Measurements from ENCODE around the gene SLAMF6. TPM values are rescaled to one million over a fixed set of nuclear protein-coding genes. Genes with fewer than 3 reads are reported as not detected.

SLAMF6 gene
- total RNA-seq, 1 experiment from 2014 or later = not detected

DNA sequence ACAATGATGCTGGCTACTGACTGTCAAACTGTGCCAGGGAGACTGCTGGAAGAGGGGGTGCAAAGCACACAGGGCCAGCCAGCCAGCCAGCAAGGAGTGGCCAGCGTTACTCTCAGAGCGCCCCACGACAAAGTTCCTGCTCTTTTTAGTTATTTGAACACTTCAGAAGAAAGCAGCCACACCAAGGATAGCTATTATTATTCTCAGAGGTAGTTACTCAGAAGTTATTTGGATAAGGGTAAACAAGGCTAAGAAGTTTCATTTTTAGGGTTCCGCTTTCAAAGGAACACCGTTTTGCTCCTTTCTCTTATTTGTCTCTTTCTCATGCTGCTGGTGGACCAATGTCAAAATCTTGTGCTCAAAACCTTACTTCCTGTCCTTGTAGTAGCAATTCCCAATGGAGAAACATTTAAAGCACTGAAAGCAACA lies 62.8 kb downstream of the SLAMF6 start:
- Histone ChIP-seq H3K27me3 (replicated peaks; ENCODE audit: insufficient read depth, low read depth, low read length, poor library complexity) (no peaks in the 10 kb centered on the region), H3K9me3 (ENCODE audit: low read depth, low read length, poor library complexity, severe bottlenecking) (no peaks in the 10 kb centered on the region), H3K4me3 (ENCODE audit: low read depth, low read length, poor library complexity, severe bottlenecking) (no peak overlapping the region), H3K27ac (ENCODE audit: low read depth, low read length, poor library complexity, severe bottlenecking) (no peak overlapping the region), H3K4me1 (ENCODE audit: insufficient read depth, low read length, poor library complexity, severe bottlenecking) (no peaks in the 10 kb centered on the region), H3K36me3 (ENCODE audit: insufficient read depth, low read length, poor library complexity, severe bottlenecking) (no peaks in the 10 kb centered on the region)
- DNase-seq (ENCODE audit: low spot score) = no peak
- POLR2A ChIA-PET (ENCODE audit: low non-redundant PET) = no interaction called here
- no TSS peak for BruUV-seq (replicated peaks)
- TF ChIP-seq, protein P1, sequence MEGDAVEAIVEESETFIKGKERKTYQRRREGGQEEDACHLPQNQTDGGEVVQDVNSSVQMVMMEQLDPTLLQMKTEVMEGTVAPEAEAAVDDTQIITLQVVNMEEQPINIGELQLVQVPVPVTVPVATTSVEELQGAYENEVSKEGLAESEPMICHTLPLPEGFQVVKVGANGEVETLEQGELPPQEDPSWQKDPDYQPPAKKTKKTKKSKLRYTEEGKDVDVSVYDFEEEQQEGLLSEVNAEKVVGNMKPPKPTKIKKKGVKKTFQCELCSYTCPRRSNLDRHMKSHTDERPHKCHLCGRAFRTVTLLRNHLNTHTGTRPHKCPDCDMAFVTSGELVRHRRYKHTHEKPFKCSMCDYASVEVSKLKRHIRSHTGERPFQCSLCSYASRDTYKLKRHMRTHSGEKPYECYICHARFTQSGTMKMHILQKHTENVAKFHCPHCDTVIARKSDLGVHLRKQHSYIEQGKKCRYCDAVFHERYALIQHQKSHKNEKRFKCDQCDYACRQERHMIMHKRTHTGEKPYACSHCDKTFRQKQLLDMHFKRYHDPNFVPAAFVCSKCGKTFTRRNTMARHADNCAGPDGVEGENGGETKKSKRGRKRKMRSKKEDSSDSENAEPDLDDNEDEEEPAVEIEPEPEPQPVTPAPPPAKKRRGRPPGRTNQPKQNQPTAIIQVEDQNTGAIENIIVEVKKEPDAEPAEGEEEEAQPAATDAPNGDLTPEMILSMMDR (conservative IDR thresholded peaks at IDR 0.05; ENCODE audit: low read depth, low read length) = no peak
- TF ChIP-seq EZH2 (IDR thresholded peaks at IDR 0.05; ENCODE audit: borderline replicate concordance, low read depth, low read length, poor library complexity, severe bottlenecking) = no peak
- intact Hi-C loops (cut with micrococcal nuclease; ENCODE audit: unreplicated experiment) = no loop called here
- CTCF ChIA-PET = no interaction called here

GRCh38 chr1:160459687-160460086 lies 63.4 kb downstream of the SLAMF6 start:
- Histone ChIP-seq H3K36me3 (ENCODE audit: insufficient read depth, low read length, poor library complexity, severe bottlenecking) (no peaks in the 10 kb centered on the region), H3K27me3 (replicated peaks; ENCODE audit: insufficient read depth, low read depth, low read length, poor library complexity) (no peaks in the 10 kb centered on the region), H3K27ac (ENCODE audit: low read depth, low read length, poor library complexity, severe bottlenecking) (no peak overlapping the region), H3K4me3 (ENCODE audit: low read depth, low read length, poor library complexity, severe bottlenecking) (no peak overlapping the region), H3K9me3 (ENCODE audit: low read depth, low read length, poor library complexity, severe bottlenecking) (no peaks in the 10 kb centered on the region), H3K4me1 (ENCODE audit: insufficient read depth, low read length, poor library complexity, severe bottlenecking) (no peaks in the 10 kb centered on the region)
- DNase-seq (ENCODE audit: low spot score) = no peak
- intact Hi-C loops (cut with micrococcal nuclease; ENCODE audit: unreplicated experiment) = no loop called here
- ChIA-PET POLR2A (ENCODE audit: low non-redundant PET) (no interaction called here), CTCF (no interaction called here)
- TF ChIP-seq, protein P1 (conservative IDR thresholded peaks at IDR 0.05; ENCODE audit: low read depth, low read length) = no peak
- TF ChIP-seq EZH2 (IDR thresholded peaks at IDR 0.05; ENCODE audit: borderline replicate concordance, low read depth, low read length, poor library complexity, severe bottlenecking) = no peak
- BruUV-seq (replicated peaks) = no TSS peak

DNA sequence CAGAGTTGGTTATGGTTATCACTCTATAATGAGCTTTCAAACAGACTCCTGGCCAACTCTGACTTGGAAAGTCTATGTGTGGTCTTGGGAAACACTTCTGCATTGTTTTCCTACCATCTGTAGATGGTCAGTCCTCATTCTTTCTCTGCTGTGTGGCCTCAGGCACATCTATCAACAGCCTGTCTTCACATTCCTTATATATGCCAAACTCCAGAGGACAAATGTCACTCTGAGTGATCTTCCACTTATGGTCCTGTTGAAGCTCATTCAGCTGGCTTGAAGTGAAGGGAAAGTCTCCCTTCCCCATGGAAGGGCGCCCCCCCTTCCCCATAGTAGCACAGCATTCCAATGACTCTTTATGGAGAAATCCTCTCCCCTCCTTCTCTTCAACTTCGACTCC lies 64.0 kb downstream of the SLAMF6 start:
- ChIA-PET POLR2A (ENCODE audit: low non-redundant PET) (no interaction called here), CTCF (no interaction called here)
- no peaks in the 10 kb centered on the region for H3K27me3 ChIP-seq (replicated peaks; ENCODE audit: insufficient read depth, low read depth, low read length, poor library complexity)
- no peak overlapping the region for H3K4me3 ChIP-seq (ENCODE audit: low read depth, low read length, poor library complexity, severe bottlenecking)
- no peaks in the 10 kb centered on the region for H3K4me1 ChIP-seq (ENCODE audit: insufficient read depth, low read length, poor library complexity, severe bottlenecking)
- no peaks in the 10 kb centered on the region for H3K9me3 ChIP-seq (ENCODE audit: low read depth, low read length, poor library complexity, severe bottlenecking)
- BruUV-seq (replicated peaks) = no TSS peak
- H3K27ac ChIP-seq (ENCODE audit: low read depth, low read length, poor library complexity, severe bottlenecking) = no peak overlapping the region
- no peaks in the 10 kb centered on the region for H3K36me3 ChIP-seq (ENCODE audit: insufficient read depth, low read length, poor library complexity, severe bottlenecking)
- intact Hi-C loops (cut with micrococcal nuclease; ENCODE audit: unreplicated experiment) = no loop called here
- DNase-seq (ENCODE audit: low spot score) = no peak
- TF ChIP-seq, protein P1 (conservative IDR thresholded peaks at IDR 0.05; ENCODE audit: low read depth, low read length) = no peak
- no peak for TF ChIP-seq EZH2 (IDR thresholded peaks at IDR 0.05; ENCODE audit: borderline replicate concordance, low read depth, low read length, poor library complexity, severe bottlenecking)
